Stomach smooth muscle (tissue), 2 donors: ENCODE data around the gene MYL6B.
"Not testable (repeated sequence)": the region's sequence is repeated elsewhere in the genome, so short reads cannot be mapped to it uniquely, and the experiment has no call there.

Source experiments
- H3K27ac ChIP-seq: one replicate; pipeline ENCODE4 v1.7.0; 2013; ENCODE audit warnings: mild to moderate bottlenecking, low read length, inconsistent platforms
- H3K27me3 ChIP-seq, 2 donors: one replicate each; pipeline ENCODE4 v1.7.0; 2013; ENCODE audit warnings: low read length in 2 of 2; ENCODE audit not compliant: insufficient read depth in 2 of 2, control insufficient read depth in 1 of 2
- H3K36me3 ChIP-seq, 2 donors: one replicate each; pipeline ENCODE4 v1.7.0; 2013; ENCODE audit warnings: low read length in 2 of 2; ENCODE audit not compliant: control insufficient read depth in 2 of 2, insufficient read depth in 2 of 2
- H3K4me1 ChIP-seq: one replicate; pipeline ENCODE4 v1.7.0; 2013; ENCODE audit warnings: low read length; ENCODE audit not compliant: control insufficient read depth, insufficient read depth
- H3K4me3 ChIP-seq, 2 donors: one replicate each; pipeline ENCODE4 v1.7.0; 2013; ENCODE audit warnings: low read length in 2 of 2
- H3K9ac ChIP-seq, 2 donors: one replicate each; pipeline ENCODE4 v1.7.0; 2013; ENCODE audit warnings: low read length in 2 of 2, mild to moderate bottlenecking in 1 of 2
- H3K9me3 ChIP-seq, 2 donors: one replicate each; pipeline ENCODE4 v1.7.0; 2013; ENCODE audit warnings: low read length in 2 of 2; ENCODE audit not compliant: control insufficient read depth in 2 of 2
- donor health status: healthy.
- donor health status: Pancreatic carcinoma.

Gene MYL6B

DNA sequence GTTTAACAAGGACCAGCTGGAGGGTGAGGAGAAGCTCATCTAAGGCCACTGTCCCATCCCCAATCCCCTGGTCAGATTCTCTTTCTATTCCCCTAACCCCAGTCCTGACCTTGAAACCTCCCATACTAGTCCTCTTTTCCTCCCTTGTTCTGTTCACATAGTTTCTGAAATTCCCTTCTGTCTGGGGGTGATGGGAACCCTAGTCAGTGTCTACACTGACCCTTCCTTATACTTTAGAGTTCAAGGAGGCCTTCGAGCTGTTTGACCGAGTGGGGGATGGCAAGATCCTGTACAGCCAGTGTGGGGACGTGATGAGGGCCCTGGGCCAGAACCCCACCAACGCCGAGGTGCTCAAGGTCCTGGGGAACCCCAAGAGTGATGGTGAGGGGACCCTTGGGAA, 2.4 kb downstream of the MYL6B start:
- Histone ChIP-seq H3K36me3 (peaks cover 6 to 7% of the 10 kb centered on the region in 2 donors), H3K4me1 (peaks cover 35% of the 10 kb centered on the region), H3K9me3 (no peaks in the 10 kb centered on the region), H3K27me3 (no peaks in the 10 kb centered on the region), H3K9ac (no peak overlapping the region), H3K4me3 (no peak overlapping the region), H3K27ac (no peak overlapping the region)

- H3K9ac ChIP-seq = no peak overlapping the region
- H3K27me3 ChIP-seq = no peaks in the 10 kb centered on the region
- no peaks in the 10 kb centered on the region for H3K9me3 ChIP-seq
- H3K4me3 ChIP-seq = no peak overlapping the region
- H3K36me3 ChIP-seq = peaks cover 11 to 12% of the 10 kb centered on the region in 2 donors
- H3K4me1 ChIP-seq = peaks cover 40% of the 10 kb centered on the region
- H3K27ac ChIP-seq = no peak overlapping the region
These were observed 3.0 kb downstream of the MYL6B start for GRCh38 chr12:56155256-56155845.

DNA sequence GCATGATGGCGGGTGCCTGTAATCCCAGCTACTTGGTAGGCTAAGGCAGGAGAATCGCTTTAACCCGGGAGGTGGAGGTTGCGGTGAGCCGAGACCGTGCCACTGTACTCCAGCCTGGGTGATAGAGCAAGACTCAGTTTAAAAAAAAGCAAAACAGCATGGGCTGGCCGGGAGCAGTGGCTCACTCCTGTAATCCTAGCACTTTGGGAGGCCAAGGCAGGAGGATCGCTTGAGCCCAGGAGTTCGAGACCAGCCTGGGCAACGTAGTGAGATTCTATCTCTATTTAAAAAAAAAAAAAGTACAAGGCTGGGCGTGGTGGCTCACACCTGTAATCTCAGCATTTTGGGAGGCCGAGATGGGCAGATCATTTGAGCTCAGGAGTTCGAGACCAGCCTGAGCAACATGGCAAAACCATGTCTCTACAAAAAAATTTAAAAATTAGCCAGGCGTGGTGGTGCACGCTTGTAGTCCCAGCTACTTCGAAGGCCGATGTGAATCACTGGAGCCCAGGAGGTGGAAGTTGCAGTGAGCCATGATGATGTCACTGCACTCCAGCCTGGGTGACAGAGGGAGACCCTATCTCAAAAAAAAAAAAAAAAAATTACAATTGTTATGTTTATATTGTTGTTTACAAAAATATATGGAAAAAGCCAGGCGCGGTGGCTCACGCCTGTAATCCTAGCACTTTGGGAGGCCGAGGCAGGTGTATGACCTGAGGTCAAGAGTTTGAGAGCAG, 4.2 kb downstream of the MYL6B start:
- peaks cover 50% of the 10 kb centered on the region for H3K4me1 ChIP-seq
- peaks cover 24 to 25% of the 10 kb centered on the region in 2 donors for H3K36me3 ChIP-seq
- H3K9me3 ChIP-seq, H3K27me3 ChIP-seq: not testable (repeated sequence)
- H3K4me3 ChIP-seq = peak overlapping the region; percentile 83 to 99
- H3K9ac ChIP-seq = peak overlapping the region; percentile 71
- peak overlapping the region; percentile 79 for H3K27ac ChIP-seq

- H3K4me3 ChIP-seq = peak overlapping the region; percentile 83 to 99
- H3K36me3 ChIP-seq = peaks cover 29 to 33% of the 10 kb centered on the region in 2 donors
- H3K4me1 ChIP-seq = peaks cover 54% of the 10 kb centered on the region
- H3K27ac ChIP-seq = peak overlapping the region; percentile 79
- peak overlapping the region; percentile 71 for H3K9ac ChIP-seq
- H3K27me3 ChIP-seq = no peaks in the 10 kb centered on the region
- H3K9me3 ChIP-seq = no peaks in the 10 kb centered on the region
These were observed 5.0 kb downstream of the MYL6B start for GRCh38 chr12:56157201-56158028.

- Histone ChIP-seq H3K36me3 (peaks cover 36% of the 10 kb centered on the region in 2 donors), H3K27ac (peak within 1 kb of the TSS; percentile 100), H3K27me3 (no peaks in the 10 kb centered on the region), H3K9ac (peak within 1 kb of the TSS; percentile 100), H3K4me1 (peaks cover 55% of the 10 kb centered on the region), H3K4me3 (peak within 1 kb of the TSS; percentile 99), H3K9me3 (no peaks in the 10 kb centered on the region)
These were observed 5.9 kb downstream of the MYL6B start, which contains the start of gene MYL6 for GRCh38 chr12:56158029-56158925. Gene MYL6, plus strand, starts transcription at chr12:56158359. Its CDS starts 43 bp downstream, at chr12:56158402.

DNA sequence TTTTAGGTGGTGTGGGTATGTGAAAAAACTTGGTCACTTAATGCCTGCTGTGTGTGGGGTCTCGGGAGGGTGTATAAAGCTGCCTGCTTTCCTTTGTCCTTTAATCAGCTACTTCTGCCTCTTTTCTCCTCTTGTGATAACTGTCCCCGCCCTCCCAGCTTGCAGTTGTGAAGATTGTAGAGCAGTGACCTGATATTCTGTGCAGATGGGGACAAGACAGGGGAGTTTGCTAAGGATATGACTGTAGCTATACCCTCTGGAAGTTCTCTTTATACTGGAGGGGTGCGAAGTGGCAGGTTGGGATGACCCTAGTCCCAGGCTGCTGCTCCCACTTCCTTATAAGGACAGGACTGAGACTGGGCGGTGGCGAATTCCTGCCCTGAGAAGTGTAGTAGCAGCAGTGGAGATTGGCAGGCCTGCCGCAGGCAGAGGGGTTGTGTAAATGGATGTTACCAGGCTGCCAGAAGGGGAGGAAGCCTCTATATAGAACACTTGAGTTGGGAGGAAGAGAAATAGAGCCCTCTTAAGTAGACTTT, 6.6 kb downstream of the MYL6B start:
- Histone ChIP-seq H3K9ac (peak overlapping the region; percentile 100), H3K4me3 (peak overlapping the region; percentile 99), H3K4me1 (peaks cover 53% of the 10 kb centered on the region), H3K36me3 (peaks cover 36 to 37% of the 10 kb centered on the region in 2 donors), H3K27ac (peak overlapping the region; percentile 100), H3K27me3 (no peaks in the 10 kb centered on the region), H3K9me3 (no peaks in the 10 kb centered on the region)

DNA sequence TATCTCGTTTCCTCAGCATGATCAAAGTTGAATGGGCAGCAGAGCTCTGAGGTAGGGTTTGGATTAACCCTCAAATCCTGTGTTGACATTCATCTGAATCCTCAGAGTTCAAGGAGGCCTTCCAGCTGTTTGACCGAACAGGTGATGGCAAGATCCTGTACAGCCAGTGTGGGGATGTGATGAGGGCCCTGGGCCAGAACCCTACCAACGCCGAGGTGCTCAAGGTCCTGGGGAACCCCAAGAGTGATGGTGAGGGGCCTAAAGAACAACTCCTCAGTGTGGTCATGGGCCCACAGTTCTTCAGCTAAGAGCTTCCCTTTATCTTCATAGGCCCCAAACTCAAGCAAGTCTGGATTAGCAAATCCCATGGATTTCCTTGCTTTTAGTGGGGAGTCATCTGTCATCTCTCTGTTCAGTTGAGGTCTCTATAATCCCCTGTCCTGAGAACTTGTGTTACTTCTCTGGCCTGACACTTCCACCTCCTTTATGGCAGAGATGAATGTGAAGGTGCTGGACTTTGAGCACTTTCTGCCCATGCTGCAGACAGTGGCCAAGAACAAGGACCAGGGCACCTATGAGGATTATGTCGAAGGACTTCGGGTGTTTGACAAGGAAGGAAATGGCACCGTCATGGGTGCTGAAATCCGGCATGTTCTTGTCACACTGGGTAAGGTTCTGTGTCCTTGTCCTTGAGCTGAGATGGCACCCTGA, 7.2 kb downstream of the MYL6B start:
- H3K9ac ChIP-seq = peak overlapping the region; percentile 100
- peak overlapping the region; percentile 100 for H3K27ac ChIP-seq
- H3K4me1 ChIP-seq = peaks cover 53% of the 10 kb centered on the region
- no peaks in the 10 kb centered on the region for H3K27me3 ChIP-seq
- H3K9me3 ChIP-seq = no peaks in the 10 kb centered on the region
- H3K4me3 ChIP-seq = peak overlapping the region; percentile 99
- peaks cover 36 to 42% of the 10 kb centered on the region in 2 donors for H3K36me3 ChIP-seq

DNA sequence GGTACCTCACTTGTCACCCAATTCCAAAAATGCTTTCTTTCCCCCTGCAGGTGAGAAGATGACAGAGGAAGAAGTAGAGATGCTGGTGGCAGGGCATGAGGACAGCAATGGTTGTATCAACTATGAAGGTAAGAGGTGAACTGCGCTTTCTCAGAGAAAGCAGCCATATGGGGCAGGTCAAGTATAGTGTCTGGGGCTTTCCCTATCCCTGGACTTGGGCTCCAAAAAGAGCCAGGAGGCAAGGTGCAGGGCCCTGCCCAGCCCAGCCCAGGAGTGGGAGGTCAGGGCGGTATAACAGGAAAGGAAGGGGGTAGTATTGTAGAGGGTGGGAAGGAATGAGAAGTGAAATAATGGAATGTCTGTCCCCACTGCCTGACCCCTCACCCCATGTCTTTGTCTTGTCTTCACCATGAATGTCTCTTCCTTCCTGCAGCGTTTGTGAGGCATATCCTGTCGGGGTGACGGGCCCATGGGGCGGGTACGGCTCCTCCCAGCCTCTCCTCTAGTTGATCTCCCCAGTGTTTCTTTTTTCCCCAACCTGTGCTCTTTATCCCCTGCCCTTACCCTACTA, 7.9 kb downstream of the MYL6B start:
- H3K36me3 ChIP-seq = peaks cover 38 to 46% of the 10 kb centered on the region in 2 donors
- peak overlapping the region; percentile 100 for H3K27ac ChIP-seq
- H3K4me1 ChIP-seq = peaks cover 54% of the 10 kb centered on the region
- no peaks in the 10 kb centered on the region for H3K27me3 ChIP-seq
- no peaks in the 10 kb centered on the region for H3K9me3 ChIP-seq
- peak overlapping the region; percentile 99 for H3K4me3 ChIP-seq
- peak overlapping the region; percentile 100 for H3K9ac ChIP-seq

GRCh38 chr12:56160894-56161689, 8.7 kb downstream of the MYL6B start:
- peak overlapping the region; percentile 100 for H3K27ac ChIP-seq
- H3K4me1 ChIP-seq = peaks cover 57% of the 10 kb centered on the region
- peak overlapping the region; percentile 100 for H3K9ac ChIP-seq
- peaks cover 38 to 46% of the 10 kb centered on the region in 2 donors for H3K36me3 ChIP-seq
- H3K4me3 ChIP-seq = peak overlapping the region; percentile 99
- H3K9me3 ChIP-seq = no peaks in the 10 kb centered on the region
- no peaks in the 10 kb centered on the region for H3K27me3 ChIP-seq
